NCI-H2196 treated with DMSO at 0.1 percent for 48 hours (cell line): ENCODE data around the gene MGLL.
"Not testable (repeated sequence)": the region's sequence is repeated elsewhere in the genome, so short reads cannot be mapped to it uniquely, and the experiment has no call there.

Source experiments
- DNase-seq: peaks from one replicate; lab custom pipeline; 2025; ENCODE audit not compliant: unreplicated experiment; lab: John Stamatoyannopoulos, UW

Gene MGLL

GRCh38 chr3:127692501-127693335 is 129.6 kb downstream of the MGLL start:
- no peak for DNase-seq

GRCh38 chr3:127691974-127692373 is 130.3 kb downstream of the MGLL start:
- DNase-seq: no peak

GRCh38 chr3:127691489-127691888 is 130.8 kb downstream of the MGLL start:
- DNase-seq: no peak

GRCh38 chr3:127690823-127691452 is 131.4 kb downstream of the MGLL start:
- DNase-seq: peak; percentile 50

GRCh38 chr3:127690106-127690505 is 132.2 kb downstream of the MGLL start:
- DNase-seq: no peak

GRCh38 chr3:127689266-127689860 is 133.0 kb downstream of the MGLL start:
- no peak for DNase-seq

GRCh38 chr3:127688416-127689265 is 133.7 kb downstream of the MGLL start:
- DNase-seq: no peak

- DNase-seq: no peak
Observed at GRCh38 chr3:127688022-127688415, 134.3 kb downstream of the MGLL start.

- DNase-seq: no peak
Observed at GRCh38 chr3:127687228-127687737, 135.0 kb downstream of the MGLL start.

GRCh38 chr3:127686512-127686894 is 135.8 kb downstream of the MGLL start:
- DNase-seq: no peak

- no peak for DNase-seq
Observed at GRCh38 chr3:127685708-127686511, 136.4 kb downstream of the MGLL start.

- no peak for DNase-seq
Observed at GRCh38 chr3:127684871-127685707, 137.2 kb downstream of the MGLL start.

GRCh38 chr3:127682561-127682960 is 139.8 kb downstream of the MGLL start:
- DNase-seq: no peak

- DNase-seq: not testable (repeated sequence)
Observed at GRCh38 chr3:127682175-127682554, 140.2 kb downstream of the MGLL start.

GRCh38 chr3:127680798-127681221 is 141.5 kb downstream of the MGLL start:
- DNase-seq: no peak

- DNase-seq: no peak
Observed at GRCh38 chr3:127680146-127680661, 142.1 kb downstream of the MGLL start.

GRCh38 chr3:127679534-127680145 is 142.7 kb downstream of the MGLL start:
- DNase-seq: no peak
